ENCODE data around the gene SBF2.
"Not testable (repeated sequence)": the region's sequence is repeated elsewhere in the genome, so short reads cannot be mapped to it uniquely, and the experiment has no call there.

SBF2 gene

GRCh38 chr11:9987303-9987702 lies 306.7 kb downstream of the SBF2 start:
- not testable (repeated sequence) for DNase-seq

DNA sequence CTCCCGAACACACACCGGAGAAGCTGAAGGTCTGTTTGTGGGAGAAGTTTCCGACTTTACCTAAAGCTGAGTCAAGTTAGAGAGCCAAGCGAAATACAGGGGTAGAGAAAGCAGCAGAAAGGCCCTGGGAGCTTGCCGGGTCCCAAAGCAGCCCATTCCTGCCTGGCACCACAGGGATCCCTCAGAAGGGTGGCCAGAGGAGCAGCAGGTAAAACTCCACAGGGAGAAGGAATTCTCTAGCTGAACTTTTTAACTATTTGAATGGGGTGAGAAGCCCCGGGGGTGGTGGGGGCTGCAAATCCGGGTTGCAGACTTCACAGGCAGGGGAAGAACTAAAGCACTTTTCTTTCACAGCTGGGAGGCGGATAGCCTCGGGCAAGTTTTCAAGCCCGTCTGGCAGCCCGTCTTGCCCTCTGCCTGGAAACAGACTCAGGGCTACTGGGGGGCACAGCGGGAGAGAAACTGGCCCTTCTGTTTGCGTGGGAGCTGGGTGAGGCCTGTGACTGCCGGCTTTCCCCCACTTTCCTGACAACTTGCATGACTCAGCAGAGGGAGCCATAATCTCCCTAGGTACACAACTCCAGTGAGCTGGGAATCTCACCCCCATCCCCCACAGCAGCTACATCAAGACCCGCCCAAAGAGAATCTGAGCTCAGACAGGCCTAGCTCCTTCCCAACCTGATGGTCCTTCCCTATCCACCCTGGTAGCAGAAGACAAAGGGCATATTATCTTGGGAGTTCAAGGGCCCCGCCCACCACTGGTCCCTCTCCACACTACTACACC lies 311.0 kb downstream of the SBF2 start:
- DNase-seq: no peak

- DNase-seq: no peak
Observed at GRCh38 chr11:9982127-9982795, 311.8 kb downstream of the SBF2 start.

GRCh38 chr11:9980931-9981330 lies 313.1 kb downstream of the SBF2 start:
- DNase-seq: no peak

- DNase-seq: no peak
Observed at GRCh38 chr11:9977554-9977953, 316.5 kb downstream of the SBF2 start.

GRCh38 chr11:9974375-9974774 lies 319.6 kb downstream of the SBF2 start:
- DNase-seq: no peak

- DNase-seq: no peak
Observed at GRCh38 chr11:9973921-9974320, 320.1 kb downstream of the SBF2 start.

DNA sequence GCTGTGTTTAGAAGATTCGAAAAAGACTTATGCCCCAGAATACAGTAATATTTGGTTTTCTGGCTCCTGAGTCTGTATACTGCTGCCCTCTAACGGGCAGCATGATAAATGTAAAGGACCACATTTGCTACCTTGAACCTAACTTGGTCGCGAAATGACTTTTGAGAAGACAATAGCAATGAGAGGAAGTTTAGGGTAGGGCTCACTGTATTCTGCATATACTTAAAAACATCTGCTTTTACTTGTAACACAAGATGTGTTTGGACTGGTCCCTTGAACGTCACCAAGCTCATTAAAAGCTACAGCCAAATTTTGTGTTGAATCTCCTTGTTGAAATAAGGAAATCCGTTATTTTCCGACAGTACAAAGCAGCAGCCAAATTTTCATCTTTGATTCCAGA lies 321.0 kb downstream of the SBF2 start:
- no peak for DNase-seq

GRCh38 chr11:9971894-9972293 lies 322.1 kb downstream of the SBF2 start:
- no peak for DNase-seq

- DNase-seq: no peak
Observed at GRCh38 chr11:9969068-9969467, 325.0 kb downstream of the SBF2 start.

DNA sequence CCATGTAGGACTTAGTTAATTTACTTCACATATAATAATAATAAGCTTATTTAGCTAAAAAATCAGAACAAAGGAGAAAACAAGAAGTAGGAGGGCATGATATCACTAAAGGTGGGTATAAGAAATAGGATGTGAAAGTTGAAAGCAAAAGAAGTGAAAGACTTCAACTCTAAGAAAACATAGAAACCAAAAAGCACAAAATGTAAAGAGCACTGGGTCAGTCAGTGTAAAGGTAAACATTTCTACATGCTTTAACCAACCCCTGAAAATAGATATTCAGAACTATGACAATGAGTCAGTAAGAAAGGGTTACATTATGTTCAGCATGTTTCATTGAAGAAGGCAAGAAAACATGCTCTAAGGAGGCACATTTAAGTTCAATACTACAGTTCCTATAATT lies 331.3 kb downstream of the SBF2 start:
- no peak for DNase-seq

- no peak for DNase-seq
Observed at GRCh38 chr11:9957072-9957471, 336.9 kb downstream of the SBF2 start.

DNA sequence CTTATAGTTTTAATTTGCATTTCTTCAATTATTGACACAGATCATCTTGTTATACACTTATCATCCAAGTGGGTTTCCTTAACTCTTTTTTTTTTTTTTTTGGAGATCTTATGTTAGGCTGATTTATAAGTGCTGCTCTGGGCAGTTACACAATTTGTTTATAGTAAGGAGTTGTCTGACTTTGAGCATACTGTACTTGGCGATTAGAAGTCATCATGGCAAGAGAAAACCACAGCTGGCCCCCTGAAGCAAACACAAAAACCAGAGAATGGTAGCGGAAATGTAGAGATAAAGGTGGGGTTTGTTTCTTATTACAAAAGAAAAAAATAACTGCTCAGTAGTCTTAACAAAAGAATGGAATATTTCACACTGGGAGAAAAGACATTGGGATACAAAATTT lies 337.5 kb downstream of the SBF2 start:
- DNase-seq: no peak

DNA sequence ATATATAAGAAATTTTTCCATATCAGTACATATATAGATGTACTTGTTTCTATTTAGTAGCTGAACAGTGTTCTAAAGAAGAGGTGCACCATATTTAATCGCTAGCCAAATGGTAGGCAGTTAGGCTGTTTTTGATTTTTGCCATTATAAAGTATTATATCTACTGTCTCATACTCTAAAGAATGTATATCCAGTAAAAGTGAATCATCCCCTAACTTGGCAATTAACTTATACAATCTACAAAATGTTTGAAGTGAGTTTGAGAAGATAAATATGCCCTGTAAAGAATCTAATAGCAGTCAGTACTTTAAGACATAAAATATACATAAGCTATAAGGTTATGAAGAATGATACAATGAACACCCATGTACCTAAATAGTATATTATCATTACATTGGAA lies 338.6 kb downstream of the SBF2 start:
- DNase-seq: no peak

DNA sequence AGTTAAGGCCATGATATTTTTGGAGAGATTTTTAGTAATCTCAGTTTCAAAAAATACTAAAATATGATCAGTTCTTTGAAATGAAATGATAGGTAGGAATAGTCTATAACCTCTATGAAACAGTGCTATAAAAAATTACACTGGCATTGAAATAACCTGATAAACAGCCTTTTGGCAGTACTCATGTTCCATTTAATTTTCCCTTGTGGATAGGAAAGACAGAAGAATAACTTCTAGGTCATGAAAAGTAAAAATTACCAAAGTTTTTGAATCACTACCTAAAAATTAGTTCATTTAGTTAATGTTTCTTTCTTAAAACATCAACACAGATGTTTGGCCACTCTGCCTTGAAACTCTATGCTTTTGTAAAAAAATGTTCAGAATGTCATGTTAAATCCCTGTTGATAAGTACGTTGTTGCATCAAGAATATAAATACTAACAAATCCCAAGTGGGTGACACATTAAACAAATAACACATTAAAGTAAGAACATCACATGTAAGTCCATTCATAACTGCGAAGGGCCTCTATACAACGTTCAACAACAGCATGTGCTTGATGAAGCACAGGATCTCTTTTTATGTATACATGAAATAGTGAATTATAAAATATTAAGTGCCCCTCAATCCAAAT lies 339.9 kb downstream of the SBF2 start:
- no peak for DNase-seq

- no peak for DNase-seq
Observed at GRCh38 chr11:9952511-9953196, 341.4 kb downstream of the SBF2 start.

- no peak for DNase-seq
Observed at GRCh38 chr11:9951807-9952206, 342.2 kb downstream of the SBF2 start.

- no peak for DNase-seq
Observed at GRCh38 chr11:9950462-9950861, 343.6 kb downstream of the SBF2 start.

DNA sequence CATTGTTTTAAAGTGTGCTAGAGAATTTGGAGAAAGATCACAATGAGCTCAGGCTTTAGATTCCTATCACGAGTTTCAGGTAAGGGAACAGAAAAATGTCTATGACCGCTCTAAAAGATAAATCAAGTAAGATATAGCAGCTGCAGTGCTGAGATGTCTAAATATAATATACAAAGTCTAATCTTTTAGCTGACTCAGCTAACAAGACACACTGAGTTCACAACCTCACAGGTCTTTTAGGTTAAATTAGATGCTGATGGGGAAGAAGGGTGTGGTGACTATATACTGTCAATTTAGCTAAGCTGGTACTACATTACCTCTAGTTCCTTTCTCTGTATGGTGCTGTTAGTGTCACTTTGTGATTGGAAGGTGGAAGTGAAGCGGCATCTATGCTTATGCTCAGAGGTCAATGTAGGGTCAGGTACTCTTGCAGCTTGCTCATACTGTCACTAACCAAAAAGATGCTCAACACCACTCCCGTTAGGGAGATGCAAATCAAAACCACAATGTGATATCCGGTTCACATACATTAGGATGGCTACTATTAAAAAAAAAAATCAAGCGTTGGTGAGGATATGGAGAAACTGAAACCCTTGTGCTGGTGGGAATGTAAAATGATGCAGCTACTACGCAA lies 346.7 kb downstream of the SBF2 start:
- no peak for DNase-seq

DNA sequence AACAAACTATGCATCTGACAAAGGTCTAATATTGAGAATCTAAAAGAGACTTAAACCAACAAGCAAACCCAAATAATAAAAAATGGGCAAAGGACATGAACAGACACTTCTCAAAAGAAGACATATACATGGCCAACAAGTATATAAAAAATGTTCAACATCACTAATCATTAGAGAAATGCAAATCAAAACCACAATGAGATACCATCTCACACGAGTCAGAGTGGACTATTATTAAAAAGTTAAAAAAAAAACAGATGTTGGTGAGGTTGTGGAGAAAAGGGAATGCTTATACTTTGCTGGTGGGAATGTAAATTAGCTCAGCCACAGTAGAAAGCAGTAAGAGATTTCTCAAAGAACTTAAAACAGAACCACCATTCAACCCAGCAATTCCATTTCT lies 348.3 kb downstream of the SBF2 start:
- not testable (repeated sequence) for DNase-seq

- no peak for DNase-seq
Observed at GRCh38 chr11:9943386-9944110, 350.5 kb downstream of the SBF2 start.

DNA sequence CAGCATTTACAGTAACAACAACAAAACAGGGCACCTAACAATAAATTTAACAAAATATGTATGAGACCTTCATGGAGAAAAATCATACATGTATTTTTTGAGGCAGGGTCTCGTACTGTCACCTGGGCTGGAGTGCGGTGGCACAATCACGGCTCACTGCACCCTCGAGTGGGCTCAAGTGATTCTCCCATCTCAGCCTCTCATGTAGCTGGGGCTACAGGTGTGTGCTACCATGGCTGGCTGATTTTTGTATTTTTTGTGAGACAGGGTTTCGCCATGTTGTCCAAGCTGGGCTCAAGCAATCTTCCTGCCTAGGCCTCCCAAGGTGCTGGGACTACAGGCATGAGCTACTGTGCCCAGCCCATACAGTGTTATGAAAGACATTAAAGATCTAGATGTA lies 352.0 kb downstream of the SBF2 start:
- no peak for DNase-seq

Data from NK-92 treated with Interleukin-12 subunit alpha and Interleukin-12 subunit beta, amount 100 ng/mL, for 24 hours (cell line).